ENCODE data around the gene FAM83G.

- TF ChIP-seq CTCF (conservative IDR thresholded peaks at IDR 0.05 in 1 of 2, IDR thresholded peaks at IDR 0.05 in 1 of 2; ENCODE audit: low read depth in 1 of 2, low read length in 2 of 2) = no peak
- TF ChIP-seq EZH2 (IDR thresholded peaks at IDR 0.05; ENCODE audit: low read length, missing control alignments) = no peak
Measured at GRCh38 chr17:18986541-18987229, 17.9 kb downstream of the FAM83G start.

All from fibroblast of lung (primary cell).